ENCODE data around the gene ESR2.
A peak's percentile ranks its signal among the peaks of the same experiment; 100 is the strongest.
"Not testable (repeated sequence)": the region's sequence is repeated elsewhere in the genome, so short reads cannot be mapped to it uniquely, and the experiment has no call there.

Gene ESR2

DNA sequence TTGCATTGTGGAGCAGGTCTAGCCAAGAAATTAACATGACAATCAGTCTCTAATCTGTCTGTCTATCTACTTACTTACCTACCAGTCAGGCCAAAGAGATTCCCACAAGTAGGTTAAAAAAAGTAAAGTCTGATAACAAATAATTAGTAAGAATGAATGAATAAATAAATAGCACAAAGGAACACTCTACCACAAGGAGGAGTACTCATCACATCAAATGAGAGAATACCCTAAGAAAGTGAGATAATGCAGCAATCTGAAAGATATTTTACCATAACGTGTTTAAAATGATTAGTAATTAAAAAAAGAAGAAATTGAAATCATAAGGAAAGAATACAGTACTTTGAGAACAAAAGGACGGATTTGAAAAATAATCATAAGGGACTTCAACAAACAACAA is 254.1 kb downstream of the ESR2 start:
- TF ChIP-seq POLR2A (IDR thresholded peaks at IDR 0.05; ENCODE audit: low read length) (no peak), GATA1 (IDR thresholded peaks at IDR 0.05; ENCODE audit: low read depth, low read length) (no peak)

DNA sequence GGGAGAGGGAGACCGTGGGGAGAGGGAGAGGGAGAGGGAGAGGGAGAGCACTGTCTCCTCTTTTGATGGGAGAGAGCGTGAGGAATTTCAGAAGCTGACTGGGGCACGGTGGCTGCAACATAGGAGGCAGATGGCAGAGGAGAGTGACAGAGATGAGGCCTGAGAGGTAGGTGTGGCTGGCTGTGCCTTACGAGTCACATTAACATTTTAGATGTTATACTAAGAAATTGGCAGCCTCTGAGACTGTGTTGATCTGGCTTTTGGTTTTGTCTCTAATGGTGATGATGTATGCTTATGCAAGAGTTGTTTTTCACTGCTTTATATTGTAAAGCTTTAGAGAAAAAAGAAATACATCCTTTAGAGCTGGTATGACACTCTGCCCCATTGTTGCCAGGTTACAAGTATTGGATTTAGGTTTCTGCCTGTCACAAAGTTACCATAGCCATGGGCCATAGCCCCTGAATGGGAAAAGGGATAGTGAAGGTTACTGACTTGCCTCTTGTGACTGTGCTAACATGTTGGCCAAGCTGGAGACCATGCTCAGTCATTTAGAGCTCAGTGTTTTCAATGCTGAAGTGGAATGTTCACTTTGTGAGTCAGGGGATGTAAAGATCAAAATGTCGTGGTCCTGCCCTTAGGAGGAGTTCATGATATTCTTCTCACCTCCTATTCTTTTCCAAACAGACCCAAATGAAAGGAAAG is 255.2 kb downstream of the ESR2 start:
- DNase-seq, result no peak
- no peak for TF ChIP-seq POLR2A (IDR thresholded peaks at IDR 0.05; ENCODE audit: low read length)

More for the DNA sequence above, 254.1 kb downstream of the ESR2 start:
- DNase-seq, result peak in 1 of 2 experiments; percentile 20

DNA sequence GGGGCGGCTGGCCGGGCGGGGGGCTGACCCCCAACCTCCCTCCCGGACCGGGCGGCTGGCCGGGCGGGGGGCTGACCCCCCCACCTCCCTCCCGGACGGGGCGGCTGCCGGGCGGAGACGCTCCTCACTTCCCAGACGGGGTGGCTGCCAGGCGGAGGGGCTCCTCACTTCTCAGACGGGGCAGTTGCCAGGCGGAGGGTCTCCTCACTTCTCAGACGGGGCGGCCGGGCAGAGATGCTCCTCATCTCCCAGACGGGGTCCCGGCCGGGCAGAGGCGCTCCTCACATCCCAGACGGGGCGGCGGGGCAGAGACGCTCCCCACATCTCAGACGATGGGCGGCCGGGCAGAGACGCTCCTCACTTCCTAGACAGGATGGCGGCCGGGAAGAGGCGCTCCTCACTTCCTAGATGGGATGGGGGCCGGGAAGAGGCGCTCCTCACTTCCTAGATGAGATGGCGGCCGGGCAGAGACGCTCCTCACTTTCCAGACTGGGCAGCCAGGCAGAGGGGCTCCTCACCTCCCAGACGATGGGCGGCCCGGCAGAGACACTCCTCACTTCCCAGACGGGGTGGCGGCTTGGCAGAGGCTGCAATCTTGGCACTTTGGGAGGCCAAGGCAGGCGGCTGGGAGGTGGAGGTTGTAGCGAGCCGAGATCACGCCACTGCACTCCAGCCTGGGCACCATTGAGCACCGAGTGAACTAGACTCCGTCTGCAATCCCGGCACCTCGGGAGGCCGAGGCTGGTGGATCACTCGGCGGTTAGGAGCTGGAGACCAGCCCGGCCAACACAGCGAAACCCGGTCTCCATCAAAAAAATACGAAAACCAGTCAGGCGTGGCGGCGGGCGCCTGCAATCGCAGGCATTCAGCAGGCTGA is 256.1 kb downstream of the ESR2 start:
- not testable (repeated sequence) for DNase-seq

DNA sequence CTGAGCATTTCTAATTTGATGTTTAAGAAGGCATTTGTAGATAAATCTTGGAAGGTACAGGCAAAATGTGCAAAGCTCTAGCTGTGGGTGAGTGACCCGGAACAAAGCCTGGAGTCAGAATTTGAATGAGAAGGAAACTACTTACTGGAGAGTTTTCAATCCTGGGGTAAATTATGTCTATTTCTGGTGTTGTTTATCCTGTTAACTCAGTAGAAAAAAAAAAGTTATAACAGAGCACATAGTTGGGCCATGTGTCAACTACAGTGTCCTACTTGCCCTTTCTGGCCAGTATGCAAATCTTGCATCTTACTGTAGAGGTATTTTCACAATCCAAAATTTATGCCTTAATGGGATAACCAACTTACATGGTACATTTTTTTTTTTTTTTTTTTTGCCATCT is 259.0 kb downstream of the ESR2 start:
- TF ChIP-seq GATA1 (IDR thresholded peaks at IDR 0.05; ENCODE audit: low read depth, low read length) (no peak), POLR2A (IDR thresholded peaks at IDR 0.05; ENCODE audit: low read length) (no peak)
- no peak for DNase-seq

Data from erythroblast (primary cell).